ENCODE data around the gene ZNF516.

Gene ZNF516

DNA sequence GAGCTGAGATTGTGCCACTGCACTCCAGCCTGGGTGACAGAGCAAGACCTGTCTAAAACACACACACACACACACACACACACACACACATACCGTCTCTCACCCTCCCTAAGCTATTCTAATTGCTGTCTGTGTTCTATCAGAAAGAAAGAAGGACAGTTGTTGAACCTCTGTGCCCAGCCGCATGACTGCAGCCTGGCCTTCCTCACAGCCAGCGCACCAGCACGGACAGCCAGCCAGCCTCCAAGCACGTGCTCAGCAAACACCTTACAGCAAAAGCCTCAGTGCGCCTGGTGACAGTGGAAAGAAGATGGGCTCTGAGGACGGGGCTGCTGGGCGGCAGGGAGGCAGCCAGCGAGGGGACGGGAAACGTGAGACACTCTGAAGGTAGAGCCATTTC is 58.0 kb downstream of the ZNF516 start:
- Histone ChIP-seq H3K9ac (ENCODE audit: low read depth, low read length) (no peak overlapping the region), H3K9me3 (ENCODE audit: control insufficient read depth, insufficient read depth, low read length) (no peaks in the 10 kb centered on the region), H3K27me3 (ENCODE audit: control insufficient read depth, insufficient read depth, low read length) (no peaks in the 10 kb centered on the region), H3K4me3 (ENCODE audit: low read depth, low read length) (no peak overlapping the region), H3K36me3 (ENCODE audit: control insufficient read depth, insufficient read depth, low read length) (peaks cover 8% of the 10 kb centered on the region), H3K4me1 (ENCODE audit: control insufficient read depth, insufficient read depth, low read length) (no peaks in the 10 kb centered on the region)

DNA sequence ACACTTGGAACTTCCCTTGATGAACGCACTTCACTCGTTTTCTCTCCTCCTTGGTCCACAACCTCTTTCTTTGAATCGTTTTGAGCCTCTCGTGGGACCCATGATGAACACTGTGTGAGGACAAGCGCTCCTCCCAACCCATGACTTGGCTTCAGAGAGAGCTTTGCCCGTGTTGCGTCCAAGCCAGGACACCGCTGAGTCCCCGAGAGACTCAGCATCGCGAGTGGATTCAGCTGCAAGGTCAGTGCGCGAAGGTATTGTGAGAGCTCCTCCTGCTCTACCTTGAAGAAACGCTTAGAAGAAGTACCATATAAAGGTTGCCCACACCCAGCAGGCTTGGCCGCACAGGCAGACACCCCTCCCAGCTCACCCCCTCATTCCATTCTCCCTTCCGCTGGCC is 58.7 kb downstream of the ZNF516 start:
- H3K9me3 ChIP-seq (ENCODE audit: control insufficient read depth, insufficient read depth, low read length): no peaks in the 10 kb centered on the region
- peaks cover 8% of the 10 kb centered on the region for H3K36me3 ChIP-seq (ENCODE audit: control insufficient read depth, insufficient read depth, low read length)
- H3K27me3 ChIP-seq (ENCODE audit: control insufficient read depth, insufficient read depth, low read length): no peaks in the 10 kb centered on the region
- no peak overlapping the region for H3K9ac ChIP-seq (ENCODE audit: low read depth, low read length)
- H3K4me1 ChIP-seq (ENCODE audit: control insufficient read depth, insufficient read depth, low read length): no peaks in the 10 kb centered on the region
- no peak overlapping the region for H3K4me3 ChIP-seq (ENCODE audit: low read depth, low read length)

DNA sequence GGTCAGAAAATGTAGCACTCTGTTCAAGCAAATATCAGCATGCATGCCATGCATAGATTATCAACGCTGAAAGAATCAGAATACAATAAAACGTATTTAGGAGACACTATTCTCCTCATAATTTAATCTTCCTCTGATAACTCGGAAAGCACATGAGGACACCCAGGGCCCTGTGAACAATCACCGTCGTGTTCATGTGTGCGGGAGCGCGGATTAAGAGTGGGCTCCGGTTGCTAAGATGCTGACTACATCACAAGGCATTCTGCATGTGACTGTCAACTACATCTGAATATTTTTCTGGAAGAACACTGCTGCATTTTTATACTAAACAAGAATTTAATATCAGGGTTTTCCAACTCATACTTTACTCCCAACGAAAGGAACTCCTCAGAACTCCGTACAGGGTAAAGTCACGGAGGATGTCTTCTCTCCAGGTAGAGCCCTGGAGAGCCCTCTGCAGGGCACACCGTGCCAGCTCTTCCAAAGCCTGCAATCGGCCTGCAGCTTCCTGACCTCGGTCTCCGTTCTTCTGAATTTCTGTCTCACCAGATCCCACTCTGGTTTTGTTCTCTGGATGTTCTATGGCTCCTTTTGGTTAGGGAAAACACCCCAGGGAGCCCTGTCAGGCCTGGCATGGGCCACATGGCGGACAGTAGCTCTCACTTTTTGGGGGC is 59.6 kb downstream of the ZNF516 start:
- Histone ChIP-seq H3K4me1 (ENCODE audit: control insufficient read depth, insufficient read depth, low read length) (no peaks in the 10 kb centered on the region), H3K9ac (ENCODE audit: low read depth, low read length) (no peak overlapping the region), H3K36me3 (ENCODE audit: control insufficient read depth, insufficient read depth, low read length) (peaks cover 3% of the 10 kb centered on the region), H3K9me3 (ENCODE audit: control insufficient read depth, insufficient read depth, low read length) (no peaks in the 10 kb centered on the region), H3K4me3 (ENCODE audit: low read depth, low read length) (no peak overlapping the region), H3K27me3 (ENCODE audit: control insufficient read depth, insufficient read depth, low read length) (no peaks in the 10 kb centered on the region)

DNA sequence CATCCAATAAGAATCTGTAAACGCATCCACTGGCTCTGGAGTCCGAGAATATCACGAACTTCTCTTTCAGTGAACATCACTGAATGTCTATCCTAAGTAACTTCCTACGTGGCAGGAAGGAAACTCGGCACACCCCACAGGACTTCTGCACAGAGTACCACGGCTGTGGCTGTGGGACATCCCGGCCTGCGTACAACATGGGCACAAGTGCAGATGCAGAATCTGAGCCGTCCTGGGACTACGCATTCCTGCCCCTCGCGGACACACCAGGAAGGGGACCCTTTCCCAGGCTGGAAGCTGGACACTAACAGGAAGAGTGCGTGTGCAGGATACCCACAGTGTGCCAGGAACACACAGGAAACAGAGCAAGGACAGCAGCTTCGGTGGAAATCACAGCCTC is 60.6 kb downstream of the ZNF516 start:
- no peak overlapping the region for H3K4me3 ChIP-seq (ENCODE audit: low read depth, low read length)
- H3K9me3 ChIP-seq (ENCODE audit: control insufficient read depth, insufficient read depth, low read length): no peaks in the 10 kb centered on the region
- H3K9ac ChIP-seq (ENCODE audit: low read depth, low read length): no peak overlapping the region
- H3K36me3 ChIP-seq (ENCODE audit: control insufficient read depth, insufficient read depth, low read length): peaks cover 3% of the 10 kb centered on the region
- no peaks in the 10 kb centered on the region for H3K27me3 ChIP-seq (ENCODE audit: control insufficient read depth, insufficient read depth, low read length)
- no peaks in the 10 kb centered on the region for H3K4me1 ChIP-seq (ENCODE audit: control insufficient read depth, insufficient read depth, low read length)

DNA sequence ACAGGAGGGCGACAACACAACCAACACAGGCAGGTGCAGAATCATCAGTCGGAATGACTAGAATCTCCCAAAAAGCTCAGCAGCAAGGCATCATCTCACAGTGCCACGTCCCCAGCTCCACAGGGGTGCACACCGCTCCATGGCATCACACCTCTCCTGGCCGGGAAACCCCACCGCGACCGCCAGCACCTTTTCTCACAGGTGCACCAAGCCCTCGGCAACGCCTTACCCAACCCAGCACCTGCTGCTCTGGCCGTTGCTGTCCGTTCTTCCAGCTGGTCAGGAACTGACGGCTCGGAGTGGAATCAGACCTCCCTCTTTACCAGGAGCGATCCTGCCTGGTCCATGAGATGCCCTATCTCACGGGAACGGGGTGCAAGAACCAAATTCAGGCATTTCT is 61.3 kb downstream of the ZNF516 start:
- Histone ChIP-seq H3K4me3 (ENCODE audit: low read depth, low read length) (no peak overlapping the region), H3K9ac (ENCODE audit: low read depth, low read length) (no peak overlapping the region), H3K36me3 (ENCODE audit: control insufficient read depth, insufficient read depth, low read length) (peaks cover 3% of the 10 kb centered on the region)

DNA sequence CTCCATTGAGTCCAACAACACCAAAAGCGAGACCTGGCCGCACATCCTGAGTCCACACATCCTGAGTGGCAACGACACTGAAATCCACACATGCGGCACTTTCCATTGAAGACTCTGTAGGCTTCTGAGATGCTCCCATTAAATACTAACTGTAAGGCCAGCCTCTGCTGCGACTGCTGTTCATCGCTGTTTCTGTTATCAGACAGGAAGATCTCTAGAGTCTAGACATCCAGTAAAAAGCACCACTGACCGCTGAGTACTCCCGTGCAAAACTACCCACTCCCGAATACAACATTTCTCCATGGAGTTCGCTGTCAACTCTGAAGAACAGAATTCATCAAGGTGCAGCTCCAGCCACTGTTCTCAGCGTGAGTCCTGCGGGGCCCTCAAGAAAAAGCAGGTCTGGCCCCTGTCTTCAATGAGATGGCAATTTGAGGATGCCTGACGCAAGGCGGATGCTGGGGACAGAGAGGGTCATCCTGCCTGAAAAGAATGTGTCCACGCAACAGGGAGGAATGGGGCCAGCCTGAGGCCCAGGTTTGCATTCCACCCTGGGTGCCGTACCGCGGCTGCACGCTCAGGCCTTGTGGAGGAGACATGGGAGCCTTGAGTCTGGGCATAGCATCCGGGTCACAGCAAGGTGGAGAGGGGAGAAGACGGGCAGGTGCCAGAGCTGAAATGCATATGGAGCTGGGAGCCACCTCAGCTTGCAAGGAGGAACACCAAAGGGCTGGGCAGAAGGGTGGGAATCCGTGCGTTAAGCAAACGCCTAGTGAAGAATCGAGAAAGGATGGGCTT is 61.9 kb downstream of the ZNF516 start:
- Histone ChIP-seq H3K9me3 (ENCODE audit: control insufficient read depth, insufficient read depth, low read length) (no peaks in the 10 kb centered on the region), H3K27me3 (ENCODE audit: control insufficient read depth, insufficient read depth, low read length) (no peaks in the 10 kb centered on the region), H3K4me3 (ENCODE audit: low read depth, low read length) (no peak overlapping the region), H3K9ac (ENCODE audit: low read depth, low read length) (no peak overlapping the region), H3K4me1 (ENCODE audit: control insufficient read depth, insufficient read depth, low read length) (no peaks in the 10 kb centered on the region), H3K36me3 (ENCODE audit: control insufficient read depth, insufficient read depth, low read length) (peaks cover 3% of the 10 kb centered on the region)

More for the DNA sequence above, 61.3 kb downstream of the ZNF516 start:
- H3K9me3 ChIP-seq (ENCODE audit: control insufficient read depth, insufficient read depth, low read length): no peaks in the 10 kb centered on the region
- H3K4me1 ChIP-seq (ENCODE audit: control insufficient read depth, insufficient read depth, low read length): no peaks in the 10 kb centered on the region
- no peaks in the 10 kb centered on the region for H3K27me3 ChIP-seq (ENCODE audit: control insufficient read depth, insufficient read depth, low read length)

DNA sequence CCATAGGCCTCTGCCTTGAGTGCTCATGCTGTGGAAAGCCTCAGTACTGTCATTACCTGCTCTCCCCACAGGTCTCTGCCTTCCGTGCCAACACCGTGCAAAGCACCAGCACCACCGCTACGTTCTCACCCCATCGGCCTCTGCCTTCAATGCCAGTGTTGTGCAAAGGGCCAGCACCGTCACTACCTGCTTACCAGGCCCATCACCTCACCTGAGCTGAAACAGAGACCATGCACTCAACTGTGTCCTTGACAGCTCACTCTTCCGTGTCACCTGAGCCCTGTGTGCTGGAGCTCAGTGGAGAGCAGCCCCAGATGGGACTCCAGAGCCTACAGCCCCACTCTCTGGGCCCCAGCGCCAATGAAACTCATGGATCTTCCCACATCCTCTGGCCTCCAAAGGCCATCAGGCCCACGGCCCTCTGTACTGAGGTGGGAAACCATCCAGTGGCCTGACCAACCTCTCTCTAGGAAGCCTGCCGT is 62.7 kb downstream of the ZNF516 start:
- Histone ChIP-seq H3K9me3 (ENCODE audit: control insufficient read depth, insufficient read depth, low read length) (no peaks in the 10 kb centered on the region), H3K36me3 (ENCODE audit: control insufficient read depth, insufficient read depth, low read length) (peaks cover 3% of the 10 kb centered on the region), H3K9ac (ENCODE audit: low read depth, low read length) (no peak overlapping the region)

DNA sequence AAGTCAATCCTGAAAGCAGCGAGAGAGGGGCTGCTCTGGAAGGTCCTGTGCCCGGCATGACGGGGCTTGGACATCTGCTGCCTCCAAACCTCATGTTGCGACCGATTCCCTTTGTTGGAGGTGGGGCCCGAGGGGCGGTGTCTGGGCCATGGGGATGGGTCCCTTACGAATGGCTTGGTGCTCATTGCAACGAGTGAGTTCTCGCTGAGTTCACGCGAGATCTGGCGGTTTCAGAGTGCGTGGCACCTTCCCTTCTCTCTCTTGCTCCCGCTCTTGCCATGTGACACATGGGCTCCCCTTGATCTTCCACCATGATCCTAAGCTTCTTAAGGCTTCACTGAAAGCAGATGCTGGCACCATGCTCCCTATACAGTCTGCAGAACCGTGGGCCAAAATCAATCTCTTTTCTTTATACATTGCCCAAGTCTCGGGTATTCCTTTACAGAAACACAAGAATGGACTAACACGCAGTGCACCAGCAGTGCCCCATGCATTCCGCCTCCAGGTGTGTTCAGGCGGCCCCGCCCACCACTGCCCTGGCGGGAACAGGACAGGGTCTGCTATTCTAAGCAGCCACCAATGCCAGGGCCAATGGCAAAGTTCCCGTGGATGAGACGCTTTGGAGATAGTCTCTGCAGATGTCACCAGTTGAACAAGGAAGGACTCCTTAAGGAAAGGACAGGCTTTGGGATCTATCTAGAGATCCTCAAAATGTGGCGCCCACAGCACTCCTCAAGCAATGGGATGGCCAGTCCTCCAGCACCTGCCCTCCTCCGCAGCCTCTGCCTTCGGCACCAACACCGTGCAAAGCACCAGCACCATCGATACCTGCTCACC is 63.4 kb downstream of the ZNF516 start:
- Histone ChIP-seq H3K4me3 (ENCODE audit: low read depth, low read length) (no peak overlapping the region), H3K9me3 (ENCODE audit: control insufficient read depth, insufficient read depth, low read length) (no peaks in the 10 kb centered on the region), H3K9ac (ENCODE audit: low read depth, low read length) (no peak overlapping the region), H3K36me3 (ENCODE audit: control insufficient read depth, insufficient read depth, low read length) (peaks cover 3% of the 10 kb centered on the region), H3K4me1 (ENCODE audit: control insufficient read depth, insufficient read depth, low read length) (no peaks in the 10 kb centered on the region), H3K27me3 (ENCODE audit: control insufficient read depth, insufficient read depth, low read length) (no peaks in the 10 kb centered on the region)

More for the DNA sequence above, 62.7 kb downstream of the ZNF516 start:
- Histone ChIP-seq H3K4me3 (ENCODE audit: low read depth, low read length) (no peak overlapping the region), H3K27me3 (ENCODE audit: control insufficient read depth, insufficient read depth, low read length) (no peaks in the 10 kb centered on the region), H3K4me1 (ENCODE audit: control insufficient read depth, insufficient read depth, low read length) (no peaks in the 10 kb centered on the region)

DNA sequence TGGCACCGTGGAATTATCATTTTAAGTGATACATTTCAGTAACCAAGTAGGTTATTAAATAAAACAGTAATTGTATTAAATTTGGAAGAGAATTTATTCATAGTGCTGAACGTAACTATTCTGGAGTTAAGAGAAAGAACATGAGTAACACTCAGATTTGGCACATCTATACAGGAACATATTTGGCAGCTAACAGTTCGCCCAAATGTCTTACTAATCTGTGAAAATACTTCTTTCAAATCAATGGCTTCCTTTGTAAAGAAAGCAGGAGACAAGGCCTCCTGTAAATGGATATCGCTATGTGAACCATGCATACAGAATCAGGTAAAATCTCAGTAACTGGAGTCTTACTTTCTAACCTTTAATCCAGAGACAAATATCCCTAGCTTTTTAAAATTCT is 64.4 kb downstream of the ZNF516 start:
- Histone ChIP-seq H3K4me3 (ENCODE audit: low read depth, low read length) (no peak overlapping the region), H3K36me3 (ENCODE audit: control insufficient read depth, insufficient read depth, low read length) (peaks cover 3% of the 10 kb centered on the region), H3K27me3 (ENCODE audit: control insufficient read depth, insufficient read depth, low read length) (no peaks in the 10 kb centered on the region), H3K9me3 (ENCODE audit: control insufficient read depth, insufficient read depth, low read length) (no peaks in the 10 kb centered on the region), H3K9ac (ENCODE audit: low read depth, low read length) (no peak overlapping the region), H3K4me1 (ENCODE audit: control insufficient read depth, insufficient read depth, low read length) (peaks cover 3% of the 10 kb centered on the region)

DNA sequence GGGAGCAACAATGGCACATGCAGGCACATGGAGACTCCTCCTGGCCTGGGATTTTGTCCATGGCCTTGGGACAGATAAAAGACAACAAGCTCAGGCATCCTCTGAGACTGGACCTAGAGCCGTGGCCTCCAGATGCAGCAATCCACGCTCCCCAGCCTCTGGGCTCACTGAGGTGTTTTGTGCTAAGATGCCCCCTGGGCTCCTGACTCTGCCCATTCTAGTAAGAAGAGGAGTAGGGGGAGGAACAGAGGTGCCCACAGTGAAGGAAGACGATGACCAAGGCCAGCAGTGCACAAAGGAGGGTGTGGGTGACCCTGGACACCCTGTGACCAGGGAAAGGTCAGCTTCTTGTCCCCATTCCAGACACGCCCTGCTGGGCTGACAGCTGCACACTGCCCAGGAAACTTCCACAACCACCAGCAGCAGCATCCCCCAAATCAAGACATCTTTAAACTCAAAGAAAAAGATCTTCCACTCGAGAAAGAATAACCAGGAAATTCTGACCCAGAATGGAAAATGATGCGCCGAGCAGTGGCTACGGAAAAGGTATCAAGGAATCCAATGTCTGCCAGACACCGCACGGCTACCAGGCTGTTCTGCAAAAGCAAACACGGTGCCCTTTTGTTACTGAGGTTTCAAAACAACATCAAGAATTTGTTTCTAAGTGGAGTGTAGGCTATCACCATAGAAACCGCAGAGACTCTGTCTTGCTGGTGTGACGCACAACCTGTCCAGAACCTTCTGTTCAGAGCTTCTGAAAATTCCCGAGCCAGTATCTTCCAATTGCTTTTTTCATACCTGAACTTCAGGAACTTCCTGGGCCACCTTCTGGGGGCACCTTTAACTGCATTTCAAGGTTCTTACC is 65.5 kb downstream of the ZNF516 start:
- Histone ChIP-seq H3K9ac (ENCODE audit: low read depth, low read length) (no peak overlapping the region), H3K36me3 (ENCODE audit: control insufficient read depth, insufficient read depth, low read length) (peaks cover 3% of the 10 kb centered on the region), H3K4me1 (ENCODE audit: control insufficient read depth, insufficient read depth, low read length) (peaks cover 10% of the 10 kb centered on the region), H3K9me3 (ENCODE audit: control insufficient read depth, insufficient read depth, low read length) (no peaks in the 10 kb centered on the region), H3K4me3 (ENCODE audit: low read depth, low read length) (no peak overlapping the region), H3K27me3 (ENCODE audit: control insufficient read depth, insufficient read depth, low read length) (no peaks in the 10 kb centered on the region)

All from iPS-15b (cell line).